GM12878 (cell line): Measurements from ENCODE around the gene BORCS8. TPM values are rescaled to one million over a fixed set of nuclear protein-coding genes. Genes with fewer than 3 reads are reported as not detected.

Experiments
- EGR1 ChIP-seq, 2 experiments: IDR thresholded peaks; 1 replicate in 1 of 2; 2 replicates in 1 of 2; pipeline ENCODE4 v1.6.1; 2011 to 2012; ENCODE audit warnings: low read depth in 2 of 2, low read length in 2 of 2, borderline replicate concordance in 1 of 2, mild to moderate bottlenecking in 1 of 2, moderate library complexity in 1 of 2
- EP300 ChIP-seq, 2 experiments: fragments of 150-350 bp in 1 of 2; IDR thresholded peaks; 2 replicates each; pipeline ENCODE4 v1.6.1; 2011 to 2012; ENCODE audit warnings: low read depth in 2 of 2, low read length in 2 of 2, borderline replicate concordance in 1 of 2, improper control_type of control experiment in 1 of 2, inconsistent platforms in 1 of 2; ENCODE audit not compliant: control insufficient read depth in 1 of 2
- HDGF ChIP-seq: fragments of 450-650 bp; IDR thresholded peaks from 2 replicates; pipeline ENCODE4 v1.6.1; 2016; ENCODE audit warnings: antibody characterized with exemption
- IKZF1 ChIP-seq: fragments of 450-650 bp; conservative IDR thresholded peaks from 2 replicates; pipeline ENCODE4 v1.6.1; 2017; ENCODE audit warnings: antibody characterized with exemption, mild to moderate bottlenecking
- IKZF2 ChIP-seq, 2 experiments: fragments of 450-650 bp; IDR thresholded peaks; 2 replicates each; pipeline ENCODE4 v1.6.1; 2017; ENCODE audit warnings: mild to moderate bottlenecking in 2 of 2, moderate library complexity in 2 of 2
- POLR2AphosphoS5 ChIP-seq: IDR thresholded peaks from 2 replicates; pipeline ENCODE4 v1.6.1; 2011; ENCODE audit warnings: mild to moderate bottlenecking, low read length, inconsistent platforms
- TBL1XR1 ChIP-seq: IDR thresholded peaks from 2 replicates; pipeline ENCODE4 v1.6.1; 2012; ENCODE audit warnings: low read depth, low read length, improper control_type of control experiment
- TCF3 ChIP-seq: IDR thresholded peaks from 2 replicates; pipeline ENCODE4 v1.6.1; 2012; ENCODE audit warnings: low read depth, mild to moderate bottlenecking, low read length, borderline replicate concordance; ENCODE audit not compliant: insufficient read depth
- ZBTB11 ChIP-seq: fragments of 450-650 bp; formaldehyde crosslinking; IDR thresholded peaks from 2 replicates; pipeline ENCODE4 v1.5.0; 2022; ENCODE audit warnings: mild to moderate bottlenecking, missing genetic modification characterization
- polyA plus RNA-seq, 11 experiments: library from polyadenylated mRNA; depleted of rRNA in 4 of 11; unstranded in 6 of 11; stranded (reverse) in 5 of 11; fragments of >200 nt; fragmentation: Nextera tagmentation in 4 of 11; fragmentation: Illumina TruSeq in 1 of 11; extraction: Ambion mirVana in 4 of 11; extraction: Trizol in 1 of 11; gene quantifications; 1 replicate in 1 of 11; 2 replicates in 10 of 11; pipeline versions ENCODE4 v1.2.1 to v1.2.3, GENCODE V29; 2011 to 2016; ENCODE audit warnings: inconsistent platforms in 2 of 11, missing spikeins in 2 of 11, low read depth in 1 of 11
- total RNA-seq, 4 experiments: library from RNA; depleted of rRNA in 3 of 4; stranded (reverse); fragments of >200 nt in 3 of 4; fragmentation: Illumina TruSeq in 1 of 4; extraction: Trizol in 1 of 4; gene quantifications; 2 replicates each; pipeline versions ENCODE4 v1.2.1 to v1.2.3, GENCODE V29; 2013 to 2021
- TF ChIP-seq, protein P1 (sequence below): IDR thresholded peaks from 2 replicates; pipeline ENCODE4 v1.6.1; 2012; ENCODE audit warnings: low read length, inconsistent platforms

Gene BORCS8
- total and polyA plus RNA-seq, 10 of the 15 experiments (the other 5 are each of a cell fraction or from before 2014, with no cell fraction given): 3.7 to 40.3 (median 23.4) TPM

DNA sequence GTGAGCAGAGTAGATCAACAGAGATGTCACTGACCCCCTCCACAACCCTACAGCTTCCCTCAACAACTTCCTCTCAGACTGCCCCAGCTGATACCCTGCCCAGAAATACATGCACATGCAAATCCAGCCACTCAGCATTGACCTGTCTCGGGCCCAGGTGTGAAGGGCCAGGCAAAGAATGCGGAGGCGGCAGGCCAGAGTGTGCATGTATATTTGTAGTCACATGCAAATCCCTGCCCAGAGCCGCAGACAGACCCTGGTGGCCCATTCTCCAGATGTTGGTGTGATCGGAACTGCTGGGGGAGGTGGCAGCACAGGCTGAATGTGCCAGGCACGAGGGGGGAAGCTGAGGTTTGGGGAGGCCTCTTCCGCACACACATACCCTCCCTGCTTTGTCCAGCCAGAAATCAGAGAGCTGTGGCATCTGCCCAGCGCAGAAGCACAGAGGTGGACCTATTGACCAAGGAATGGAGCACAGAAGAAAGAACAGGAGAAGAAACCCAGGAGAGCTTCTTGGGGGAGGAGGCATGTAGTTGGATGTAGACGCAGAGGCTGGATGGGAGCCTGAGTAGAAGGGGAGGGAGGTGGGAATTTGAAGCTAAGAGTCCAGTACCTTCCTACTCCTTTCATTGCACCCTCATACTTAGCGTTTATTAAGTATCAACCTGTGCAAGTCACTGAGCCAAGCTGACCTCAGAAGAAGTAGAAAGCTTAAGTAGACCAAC is 36.3 kb downstream of the BORCS8 start (continued):
- TF ChIP-seq, protein P1, sequence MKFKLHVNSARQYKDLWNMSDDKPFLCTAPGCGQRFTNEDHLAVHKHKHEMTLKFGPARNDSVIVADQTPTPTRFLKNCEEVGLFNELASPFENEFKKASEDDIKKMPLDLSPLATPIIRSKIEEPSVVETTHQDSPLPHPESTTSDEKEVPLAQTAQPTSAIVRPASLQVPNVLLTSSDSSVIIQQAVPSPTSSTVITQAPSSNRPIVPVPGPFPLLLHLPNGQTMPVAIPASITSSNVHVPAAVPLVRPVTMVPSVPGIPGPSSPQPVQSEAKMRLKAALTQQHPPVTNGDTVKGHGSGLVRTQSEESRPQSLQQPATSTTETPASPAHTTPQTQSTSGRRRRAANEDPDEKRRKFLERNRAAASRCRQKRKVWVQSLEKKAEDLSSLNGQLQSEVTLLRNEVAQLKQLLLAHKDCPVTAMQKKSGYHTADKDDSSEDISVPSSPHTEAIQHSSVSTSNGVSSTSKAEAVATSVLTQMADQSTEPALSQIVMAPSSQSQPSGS: peak; percentile 42; the same call in 1 of the 2 replicates
- TF ChIP-seq TBL1XR1: peak; percentile 88; the same call in 1 of the 2 replicates
- TF ChIP-seq HDGF: peak; percentile 58; the same call in 1 of the 2 replicates
- 0 out of 4 replicates have a peak, but pooled peaks of 1 of the 2 experiments have one; percentile 16 for TF ChIP-seq EP300 (IDR thresholded peaks at IDR 0.05; ENCODE audit: borderline replicate concordance in 1 of 2, control insufficient read depth in 1 of 2, low read depth in 2 of 2, low read length in 2 of 2)
- TF ChIP-seq POLR2AphosphoS5: 0 out of 2 replicates have a peak, but pooled peaks have one; percentile 18
- TF ChIP-seq ZBTB11 (CRISPR knock-in tag): no peak
- TF ChIP-seq IKZF2 (IDR thresholded peaks at IDR 0.05): peak; percentile 71 to 73; a peak in 3 of 4 replicates
- TF ChIP-seq IKZF1: peak; percentile 64
- 0 out of 2 replicates have a peak, but pooled peaks have one; percentile 69 for TF ChIP-seq TCF3
- peak; percentile 34 to 89 for TF ChIP-seq EGR1 (IDR thresholded peaks at IDR 0.05; ENCODE audit: borderline replicate concordance in 1 of 2, low read depth in 2 of 2, low read length in 2 of 2)
- TF ChIP-seq, all 136 proteins: peak for 36
